Right renal cortex interstitium (tissue), 3 donors: Measurements from ENCODE around the gene PFN3. TPM values are rescaled to one million over a fixed set of nuclear protein-coding genes. Genes with fewer than 3 reads are reported as not detected.
"Not testable (repeated sequence)": the region's sequence is repeated elsewhere in the genome, so short reads cannot be mapped to it uniquely, and the experiment has no call there.

Experiments used
- DNase-seq, 3 donors: peaks; one replicate each; pipeline ENCODE4 v3.0.0-alpha.2; 2013; ENCODE audit warnings: low read depth in 3 of 3, low spot score in 2 of 3
- polyA plus RNA-seq, 3 donors: library from polyadenylated mRNA; unstranded; fragments of 120-200 nt; gene quantifications; one replicate each; pipeline ENCODE4 v1.2.1, GENCODE V29; 2013; ENCODE audit not compliant: insufficient read length in 3 of 3

Gene PFN3
- polyA plus RNA-seq, 3 donors: 0.47 to 0.72 (median 0.67) TPM

GRCh38 chr5:177362610-177363507, 37.6 kb downstream of the PFN3 start:
- DNase-seq: peak in 2 of 3 donors; percentile 34 to 54

DNA sequence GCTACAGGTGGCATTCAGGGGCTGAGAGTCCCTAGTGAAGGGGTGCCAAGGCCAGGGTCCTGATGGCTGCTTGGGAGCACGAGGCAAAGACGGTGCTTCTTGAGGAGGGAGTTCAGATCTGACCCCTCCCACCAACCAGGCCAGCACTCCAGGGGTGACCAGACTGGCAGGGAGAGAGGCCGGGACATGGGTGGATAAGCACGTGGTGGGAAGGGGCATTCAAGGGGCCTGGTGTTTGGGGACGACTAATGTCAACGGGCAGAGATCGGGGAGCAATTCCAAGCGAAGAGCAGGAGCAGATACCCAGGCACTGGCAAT, 38.2 kb downstream of the PFN3 start:
- DNase-seq: no peak

DNA sequence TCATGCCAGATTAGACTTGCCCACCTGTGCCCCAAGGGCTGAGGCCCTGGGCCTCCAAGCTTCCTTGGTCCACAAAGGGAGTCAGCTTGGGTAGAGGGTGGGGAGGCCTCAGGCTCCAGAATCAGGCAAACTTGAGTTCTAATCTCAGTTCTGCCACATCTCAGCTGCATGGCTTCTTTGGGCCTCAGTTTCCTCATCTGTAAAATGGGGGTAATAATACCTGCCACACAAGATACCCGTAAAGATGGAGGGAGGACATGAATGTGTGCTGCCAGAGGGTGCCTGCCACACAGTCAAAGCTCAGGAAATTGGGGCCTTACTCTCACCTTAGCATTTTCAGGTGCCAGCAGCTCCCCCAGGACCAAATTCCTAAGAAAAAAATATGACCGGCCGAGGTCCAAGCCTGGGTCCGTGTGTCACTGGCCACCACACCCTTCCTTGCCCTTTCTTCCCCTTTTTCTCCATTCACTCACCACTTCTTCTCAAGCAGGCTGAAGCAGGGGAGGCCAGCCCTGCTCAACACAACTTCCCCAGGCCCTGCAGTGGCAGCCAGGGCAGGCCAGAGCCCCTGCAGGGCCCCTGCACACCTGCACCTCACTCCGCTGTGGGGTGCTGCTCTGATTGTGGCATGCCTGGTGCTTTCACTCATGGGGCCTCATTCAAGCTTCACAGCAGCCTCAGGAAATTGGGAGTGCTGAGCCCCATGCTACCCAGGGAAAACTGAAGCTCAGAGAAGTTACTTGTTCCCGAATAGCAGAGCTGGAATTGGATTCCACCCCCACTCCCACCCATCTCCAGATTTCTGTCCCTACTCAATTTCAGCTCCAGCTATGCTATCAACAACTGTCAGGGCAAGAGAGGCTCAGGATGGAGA, 38.8 kb downstream of the PFN3 start:
- DNase-seq: no peak

DNA sequence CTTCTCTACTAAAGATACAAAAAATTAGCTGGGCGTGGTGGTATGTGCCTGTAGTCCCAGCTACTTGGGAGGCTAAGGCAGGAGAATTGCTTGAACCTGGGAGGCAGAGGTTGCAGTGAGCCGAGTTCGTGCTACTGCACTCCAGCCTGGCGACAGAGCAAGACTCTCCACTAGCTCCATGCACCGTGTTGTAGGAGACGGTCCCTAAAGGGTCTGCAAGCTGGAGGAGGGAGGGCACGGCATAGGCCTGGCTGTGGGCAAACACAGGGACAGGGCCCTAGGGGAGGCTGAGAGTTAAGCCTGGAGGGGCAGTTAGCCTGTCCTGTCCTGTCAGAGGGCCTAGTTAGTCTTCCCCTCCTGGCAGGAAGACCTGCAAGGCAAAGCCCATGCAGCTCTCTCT, 39.7 kb downstream of the PFN3 start:
- DNase-seq: not testable (repeated sequence)

GRCh38 chr5:177359860-177360259, 40.6 kb downstream of the PFN3 start:
- DNase-seq: no peak

- DNase-seq: no peak
These were observed 41.0 kb downstream of the PFN3 start for GRCh38 chr5:177359451-177359851.

GRCh38 chr5:177358370-177358819, 42.1 kb downstream of the PFN3 start:
- DNase-seq: no peak

GRCh38 chr5:177357459-177358351, 42.8 kb downstream of the PFN3 start, which contains the start of gene RGS14:
Gene RGS14, plus strand, starts transcription at chr5:177357924. Its CDS starts 101 bp downstream, at chr5:177358025.
- DNase-seq: no peak

GRCh38 chr5:177357146-177357458, 43.4 kb downstream of the PFN3 start:
- DNase-seq: no peak

- no peak for DNase-seq
These were observed 43.7 kb downstream of the PFN3 start for GRCh38 chr5:177356746-177357145.

- no peak for DNase-seq
These were observed 44.6 kb downstream of the PFN3 start for GRCh38 chr5:177355868-177356168.

GRCh38 chr5:177355162-177355867, 45.1 kb downstream of the PFN3 start:
- DNase-seq: no peak

- no peak for DNase-seq
These were observed 45.8 kb downstream of the PFN3 start for GRCh38 chr5:177354711-177355110.

GRCh38 chr5:177354256-177354655, 46.2 kb downstream of the PFN3 start:
- no peak for DNase-seq

- DNase-seq: no peak
These were observed 47.4 kb downstream of the PFN3 start for GRCh38 chr5:177353093-177353492.

DNA sequence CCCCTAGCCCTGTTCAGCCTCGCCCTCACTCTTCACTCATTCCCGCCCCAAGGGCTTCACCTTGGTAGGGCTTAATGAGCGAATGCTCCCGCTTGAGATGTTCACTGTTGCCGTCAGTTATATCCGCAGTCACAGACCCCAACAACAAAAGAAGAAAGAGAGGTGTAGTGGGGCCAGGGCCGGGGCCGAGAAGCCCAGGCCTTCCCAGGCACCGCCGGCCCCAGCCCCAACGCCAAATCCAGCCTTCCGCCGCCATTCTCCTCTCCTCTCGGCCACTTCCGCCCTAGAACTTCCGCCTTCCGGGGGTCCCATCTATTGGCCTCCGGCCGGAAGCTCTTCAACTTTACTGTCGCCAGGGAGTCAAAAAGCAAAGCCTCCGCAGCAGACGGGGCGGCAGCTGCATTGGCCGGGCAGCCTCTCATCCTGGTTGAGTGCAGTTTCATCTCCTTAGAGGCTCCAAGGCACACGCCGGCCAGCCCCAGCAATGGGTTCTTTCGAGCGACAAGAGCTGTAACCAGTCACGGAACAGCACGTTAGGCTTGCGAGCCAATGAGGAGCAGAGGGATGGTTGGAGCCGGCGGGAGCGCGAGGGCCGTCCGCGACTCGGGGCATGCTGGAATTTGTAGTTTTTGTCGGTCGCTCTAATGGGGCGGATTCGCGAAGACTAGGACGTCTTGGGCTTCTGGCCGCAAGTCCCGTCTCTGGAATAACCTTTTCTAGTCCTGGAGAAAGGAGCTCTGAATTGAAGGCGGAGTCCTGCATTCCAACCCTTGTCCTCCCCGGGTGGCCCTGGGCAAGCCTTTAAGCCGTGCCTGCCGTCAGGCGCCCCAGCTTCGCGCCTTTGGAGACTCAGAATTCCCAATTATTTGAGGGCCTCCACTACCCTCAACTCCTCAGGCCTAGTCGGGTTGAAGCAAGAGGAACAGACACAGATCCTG, 48.8 kb downstream of the PFN3 start, which contains the start of gene LMAN2:
Gene LMAN2, minus strand, starts transcription at position 277 of the 938 bp plus-strand sequence. Its CDS starts 21 bp downstream, at position 256.
- DNase-seq: peak; percentile 89 to 96 (median 90)

DNA sequence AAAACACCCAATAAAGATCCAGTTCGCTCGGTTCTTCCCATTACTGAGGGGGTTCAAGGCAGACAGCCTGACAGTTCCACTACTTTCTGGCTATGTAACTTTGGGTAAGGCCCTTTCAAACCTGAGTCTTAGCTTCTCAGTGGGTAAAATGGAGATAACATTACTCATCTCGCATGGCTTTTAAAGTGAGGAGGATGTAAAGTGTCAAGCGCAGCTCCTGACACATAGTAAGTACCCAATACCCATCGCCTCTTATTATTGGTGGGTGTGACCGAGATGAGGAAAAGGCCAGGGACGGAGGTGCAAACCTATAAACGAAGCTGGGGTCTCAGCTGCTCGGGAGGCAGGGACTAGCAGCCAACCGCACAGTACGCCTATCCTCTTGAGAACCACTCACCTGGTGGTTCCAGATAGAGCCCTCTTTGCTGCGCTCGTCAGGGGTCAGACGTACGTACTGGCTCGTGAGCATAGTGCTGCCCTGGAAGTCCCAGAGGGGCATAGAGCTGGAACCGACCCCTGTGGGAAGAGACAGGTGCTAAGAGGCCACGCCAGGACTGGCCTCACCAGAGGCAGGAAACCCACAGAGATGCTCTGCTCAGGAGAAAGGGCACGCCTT, 49.6 kb downstream of the PFN3 start:
- no peak for DNase-seq
